ENCODE results near the gene LCLAT1. TPM values are rescaled to one million over a fixed set of nuclear protein-coding genes. Genes with fewer than 3 reads are reported as not detected.

LCLAT1 gene
- total RNA-seq, 1 donor from 2014 or later, result 41.0 TPM

GRCh38 chr2:30436859-30437435, 10.1 kb upstream of the LCLAT1 start:
- TF ChIP-seq, protein P1, sequence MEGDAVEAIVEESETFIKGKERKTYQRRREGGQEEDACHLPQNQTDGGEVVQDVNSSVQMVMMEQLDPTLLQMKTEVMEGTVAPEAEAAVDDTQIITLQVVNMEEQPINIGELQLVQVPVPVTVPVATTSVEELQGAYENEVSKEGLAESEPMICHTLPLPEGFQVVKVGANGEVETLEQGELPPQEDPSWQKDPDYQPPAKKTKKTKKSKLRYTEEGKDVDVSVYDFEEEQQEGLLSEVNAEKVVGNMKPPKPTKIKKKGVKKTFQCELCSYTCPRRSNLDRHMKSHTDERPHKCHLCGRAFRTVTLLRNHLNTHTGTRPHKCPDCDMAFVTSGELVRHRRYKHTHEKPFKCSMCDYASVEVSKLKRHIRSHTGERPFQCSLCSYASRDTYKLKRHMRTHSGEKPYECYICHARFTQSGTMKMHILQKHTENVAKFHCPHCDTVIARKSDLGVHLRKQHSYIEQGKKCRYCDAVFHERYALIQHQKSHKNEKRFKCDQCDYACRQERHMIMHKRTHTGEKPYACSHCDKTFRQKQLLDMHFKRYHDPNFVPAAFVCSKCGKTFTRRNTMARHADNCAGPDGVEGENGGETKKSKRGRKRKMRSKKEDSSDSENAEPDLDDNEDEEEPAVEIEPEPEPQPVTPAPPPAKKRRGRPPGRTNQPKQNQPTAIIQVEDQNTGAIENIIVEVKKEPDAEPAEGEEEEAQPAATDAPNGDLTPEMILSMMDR (IDR thresholded peaks at IDR 0.05; ENCODE audit: borderline replicate concordance), result no peak
- Histone ChIP-seq H3K4me1 (peaks cover 43% of the 10 kb centered on the region), H3K27ac (replicated peaks) (peak overlapping the region; percentile 81), H3K4me3 (no peak overlapping the region), H3K36me3 (no peaks in the 10 kb centered on the region), H3K27me3 (ENCODE audit: low read depth) (no peaks in the 10 kb centered on the region), H3K9me3 (replicated peaks) (no peaks in the 10 kb centered on the region)
- intact Hi-C loops (cut with micrococcal nuclease), result no loop called here
- no peak for DNase-seq

- Histone ChIP-seq H3K4me1 (peaks cover 43% of the 10 kb centered on the region), H3K27ac (replicated peaks) (peak overlapping the region; percentile 81), H3K9me3 (replicated peaks) (no peaks in the 10 kb centered on the region), H3K27me3 (ENCODE audit: low read depth) (no peaks in the 10 kb centered on the region), H3K4me3 (no peak overlapping the region), H3K36me3 (no peaks in the 10 kb centered on the region)
- TF ChIP-seq, protein P1 (IDR thresholded peaks at IDR 0.05; ENCODE audit: borderline replicate concordance), result no peak
- DNase-seq, result no peak
- intact Hi-C loops (cut with micrococcal nuclease), result no loop called here
Observed at GRCh38 chr2:30437809-30438548, 9.1 kb upstream of the LCLAT1 start.

DNA sequence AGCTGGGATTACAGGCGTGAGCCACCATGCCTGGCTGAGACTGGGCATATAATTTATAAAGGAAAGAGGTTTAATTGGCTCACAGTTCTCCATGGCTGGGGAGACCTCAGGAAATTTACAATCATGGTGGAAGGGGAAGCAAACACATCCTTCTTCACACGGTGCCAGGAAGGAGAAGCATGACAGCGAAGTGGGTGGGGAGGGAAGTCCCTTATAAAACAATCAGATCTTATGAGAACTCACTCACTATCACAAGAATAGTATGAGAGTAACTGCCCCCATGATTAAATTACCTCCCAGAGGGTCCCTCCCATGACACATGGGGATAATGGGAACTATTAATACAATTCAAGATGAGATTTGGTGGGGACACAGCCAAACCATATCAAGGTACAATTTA, 7.8 kb upstream of the LCLAT1 start:
- H3K4me1 ChIP-seq, result peaks cover 40% of the 10 kb centered on the region
- TF ChIP-seq, protein P1 (IDR thresholded peaks at IDR 0.05; ENCODE audit: borderline replicate concordance), result no peak
- no peaks in the 10 kb centered on the region for H3K9me3 ChIP-seq (replicated peaks)
- H3K36me3 ChIP-seq, result no peaks in the 10 kb centered on the region
- H3K4me3 ChIP-seq, result no peak overlapping the region
- peak overlapping the region; percentile 81 for H3K27ac ChIP-seq (replicated peaks)
- H3K27me3 ChIP-seq (ENCODE audit: low read depth), result no peaks in the 10 kb centered on the region
- intact Hi-C loops (cut with micrococcal nuclease), result no loop called here
- DNase-seq, result no peak

DNA sequence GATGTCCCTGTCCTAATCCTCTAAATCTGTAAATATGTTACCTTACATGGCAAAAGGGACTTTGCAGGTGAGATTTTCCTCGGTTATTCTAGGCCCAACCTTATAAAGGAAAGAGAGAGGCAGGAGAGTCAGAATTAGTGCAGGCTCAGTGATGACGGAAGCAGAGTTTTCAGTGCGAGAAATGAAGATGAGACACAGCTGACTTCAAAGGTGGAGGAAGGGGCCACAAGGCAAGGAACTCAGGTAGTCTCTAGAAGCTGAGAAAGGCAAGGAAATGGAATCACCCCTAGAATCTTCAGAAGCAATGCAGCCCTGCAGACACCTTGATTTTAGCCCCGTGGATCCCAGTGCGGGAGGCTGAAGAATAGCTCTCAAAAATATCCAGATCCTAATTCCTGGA, 7.2 kb upstream of the LCLAT1 start:
- Histone ChIP-seq H3K4me3 (no peak overlapping the region), H3K27ac (replicated peaks) (peak overlapping the region; percentile 81), H3K4me1 (peaks cover 40% of the 10 kb centered on the region), H3K36me3 (no peaks in the 10 kb centered on the region), H3K27me3 (ENCODE audit: low read depth) (no peaks in the 10 kb centered on the region), H3K9me3 (replicated peaks) (no peaks in the 10 kb centered on the region)
- TF ChIP-seq, protein P1 (IDR thresholded peaks at IDR 0.05; ENCODE audit: borderline replicate concordance), result no peak
- intact Hi-C loops (cut with micrococcal nuclease), result no loop called here
- no peak for DNase-seq

- peaks cover 38% of the 10 kb centered on the region for H3K4me1 ChIP-seq
- DNase-seq, result no peak
- H3K27ac ChIP-seq (replicated peaks), result no peak overlapping the region
- intact Hi-C loops (cut with micrococcal nuclease), result no loop called here
- TF ChIP-seq, protein P1 (IDR thresholded peaks at IDR 0.05; ENCODE audit: borderline replicate concordance), result no peak
- H3K27me3 ChIP-seq (ENCODE audit: low read depth), result no peaks in the 10 kb centered on the region
- no peaks in the 10 kb centered on the region for H3K9me3 ChIP-seq (replicated peaks)
- H3K4me3 ChIP-seq, result no peak overlapping the region
- H3K36me3 ChIP-seq, result no peaks in the 10 kb centered on the region
Observed at GRCh38 chr2:30441023-30441422, 6.0 kb upstream of the LCLAT1 start.

All from left ventricle myocardium inferior (tissue), 1 donor.